HL-60/S4 treated with retinoic acid at 250 ng/mL for 4 days and 3 days (cell line): Measurements from ENCODE around the gene TBC1D7.

Experiments
- in situ Hi-C: fragments of 300-500 bp; cut with MboI; formaldehyde crosslinking; loops from 2 replicates; pipeline ENCODE4 v1.7.0; 2022; ENCODE audit warnings: low sequenced_read_pairs

TBC1D7 gene

DNA sequence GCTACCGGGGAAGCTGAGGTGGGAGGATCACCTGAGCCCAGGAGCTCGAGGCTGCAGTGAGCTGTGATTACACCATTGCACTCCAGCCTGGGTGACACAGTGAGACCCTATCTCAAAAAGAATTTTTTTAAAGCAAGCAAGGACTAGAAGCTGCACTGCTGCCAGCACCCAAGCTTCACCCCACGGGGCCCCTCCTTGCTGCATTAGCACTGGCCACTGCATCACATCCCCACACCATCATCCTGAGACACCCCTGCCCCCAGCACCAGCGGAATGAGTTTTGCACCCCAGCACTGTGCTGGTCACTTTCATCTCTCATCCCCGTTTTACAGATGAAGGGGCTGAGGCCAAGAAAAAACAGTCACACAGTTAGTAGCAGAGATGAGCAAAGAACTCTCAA lies 30.9 kb downstream of the TBC1D7 start:
- in situ Hi-C loops = no loop called here

- in situ Hi-C loops = no loop called here
Measured at GRCh38 chr6:13296536-13296997, 31.8 kb downstream of the TBC1D7 start.

GRCh38 chr6:13295576-13295975 lies 32.8 kb downstream of the TBC1D7 start:
- in situ Hi-C loops = no loop called here

DNA sequence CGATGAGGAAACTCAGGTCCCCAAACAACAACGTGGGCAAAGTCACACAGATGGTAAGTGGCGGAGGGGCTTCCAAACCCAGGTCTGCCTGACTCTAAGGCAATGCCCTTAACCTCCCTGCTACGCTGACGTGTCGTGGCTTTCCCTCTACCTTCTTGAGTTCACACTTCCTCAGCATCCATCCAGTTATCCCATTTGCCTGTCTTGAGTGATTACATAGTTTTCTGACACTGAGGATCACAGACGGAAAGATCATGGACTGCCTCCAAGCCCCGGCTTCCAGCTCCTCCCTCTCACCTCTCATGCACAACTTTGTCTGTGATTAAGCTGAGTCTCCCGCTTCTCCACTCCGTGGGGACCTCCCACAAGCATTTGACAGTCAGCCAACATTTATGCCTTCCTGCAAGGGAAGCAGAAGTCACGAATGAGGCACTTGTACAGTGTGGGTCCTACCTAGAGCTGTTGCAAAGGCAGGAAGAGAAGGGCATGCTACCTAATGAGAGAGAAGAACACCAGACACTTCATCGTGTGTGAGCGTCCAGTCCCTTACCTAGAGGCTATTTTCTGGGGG lies 33.8 kb downstream of the TBC1D7 start:
- in situ Hi-C loops = no loop called here

DNA sequence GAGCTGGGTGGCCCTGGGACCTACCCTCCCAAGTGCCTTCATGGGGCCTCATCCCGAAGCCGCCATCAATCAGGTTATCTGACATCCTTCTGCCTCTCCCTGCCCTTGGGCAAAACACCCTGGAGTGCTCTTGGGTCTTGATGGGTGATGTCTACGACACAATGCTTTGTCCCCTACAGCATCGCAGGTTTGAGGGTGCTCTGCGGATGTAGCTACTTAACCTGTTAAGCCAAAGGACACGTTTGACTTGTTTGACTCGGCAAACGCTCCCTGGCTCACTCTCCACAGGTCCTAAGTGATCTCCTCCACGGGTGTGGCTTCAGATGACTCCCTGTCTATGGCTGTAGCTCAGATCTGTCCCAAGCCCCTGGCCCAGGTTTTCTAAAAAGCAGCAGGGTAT lies 35.6 kb downstream of the TBC1D7 start:
- in situ Hi-C loops = no loop called here

GRCh38 chr6:13290335-13290734 lies 38.0 kb downstream of the TBC1D7 start:
- in situ Hi-C loops = no loop called here

DNA sequence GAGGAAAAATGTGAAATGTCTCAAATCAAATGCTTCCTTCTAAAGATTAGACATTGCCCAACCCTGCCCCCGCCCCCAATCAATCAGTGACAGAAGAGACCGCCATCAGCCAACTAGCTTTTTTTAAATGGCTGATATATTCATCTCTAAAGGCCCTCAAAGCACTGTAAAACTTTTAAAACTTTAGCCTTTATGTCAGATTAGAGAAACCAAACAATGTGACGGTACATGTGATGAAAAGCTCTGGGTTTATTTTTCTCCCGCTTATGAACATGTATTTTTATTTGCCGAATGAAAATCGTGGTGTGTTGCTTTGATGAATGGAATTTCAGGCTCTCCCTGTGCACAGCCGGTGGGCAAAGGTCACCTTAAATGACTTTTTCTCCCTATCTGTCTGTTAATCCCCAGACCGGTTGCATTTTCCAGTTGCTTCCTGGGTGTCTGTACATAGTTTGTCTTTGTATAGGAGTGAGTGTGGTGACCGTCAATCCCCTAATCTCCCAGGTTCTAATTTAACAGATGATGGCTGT lies 38.5 kb downstream of the TBC1D7 start:
- in situ Hi-C loops = no loop called here

GRCh38 chr6:13288969-13289391 lies 39.4 kb downstream of the TBC1D7 start:
- in situ Hi-C loops = no loop called here

- in situ Hi-C loops = no loop called here
Measured at GRCh38 chr6:13288481-13288880, 39.9 kb downstream of the TBC1D7 start.

DNA sequence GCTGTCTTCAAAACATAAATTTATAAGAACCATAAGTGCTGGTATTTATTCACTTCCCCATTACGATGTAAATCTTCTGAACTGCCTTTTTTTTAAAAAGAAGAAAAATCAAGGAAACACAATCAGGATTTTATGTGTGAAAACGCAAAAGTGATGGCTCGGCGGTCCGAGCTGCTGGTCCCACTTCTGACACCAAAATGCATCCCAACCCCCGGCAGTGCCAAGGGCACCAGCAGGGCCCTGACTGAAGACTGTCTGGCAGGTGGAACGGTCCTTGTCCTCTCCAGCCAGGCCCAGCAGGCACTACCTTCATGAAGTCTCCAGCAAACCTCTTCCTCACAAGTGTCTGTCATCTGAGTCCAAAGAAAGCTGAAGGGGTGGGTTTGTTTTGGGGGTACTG lies 41.2 kb downstream of the TBC1D7 start:
- in situ Hi-C loops = no loop called here

GRCh38 chr6:13286181-13286580 lies 42.2 kb downstream of the TBC1D7 start:
- in situ Hi-C loops = no loop called here

GRCh38 chr6:13285705-13286104 lies 42.6 kb downstream of the TBC1D7 start:
- in situ Hi-C loops = no loop called here

DNA sequence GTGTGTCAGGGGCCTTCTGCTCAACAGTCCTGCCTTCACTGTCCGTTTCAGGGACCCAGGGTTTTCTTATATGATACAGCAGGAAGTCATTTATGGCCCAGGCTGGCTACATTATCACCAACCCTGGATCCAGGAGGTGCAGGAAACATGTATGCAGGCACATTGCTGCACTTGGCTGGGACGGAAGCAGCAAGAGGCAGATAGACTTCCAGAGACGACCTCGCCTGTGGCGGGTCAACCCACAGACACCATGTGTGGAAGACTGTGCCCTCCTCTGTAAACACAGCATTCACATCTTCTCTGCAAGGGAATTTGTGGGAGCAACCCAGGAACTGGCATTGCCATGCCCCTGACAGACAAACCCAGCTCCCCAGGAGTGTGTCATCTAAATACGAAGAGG lies 43.7 kb downstream of the TBC1D7 start:
- in situ Hi-C loops = no loop called here

- in situ Hi-C loops = no loop called here
Measured at GRCh38 chr6:13283331-13283730, 45.0 kb downstream of the TBC1D7 start.

GRCh38 chr6:13282393-13283069 lies 45.8 kb downstream of the TBC1D7 start:
- in situ Hi-C loops = no loop called here

DNA sequence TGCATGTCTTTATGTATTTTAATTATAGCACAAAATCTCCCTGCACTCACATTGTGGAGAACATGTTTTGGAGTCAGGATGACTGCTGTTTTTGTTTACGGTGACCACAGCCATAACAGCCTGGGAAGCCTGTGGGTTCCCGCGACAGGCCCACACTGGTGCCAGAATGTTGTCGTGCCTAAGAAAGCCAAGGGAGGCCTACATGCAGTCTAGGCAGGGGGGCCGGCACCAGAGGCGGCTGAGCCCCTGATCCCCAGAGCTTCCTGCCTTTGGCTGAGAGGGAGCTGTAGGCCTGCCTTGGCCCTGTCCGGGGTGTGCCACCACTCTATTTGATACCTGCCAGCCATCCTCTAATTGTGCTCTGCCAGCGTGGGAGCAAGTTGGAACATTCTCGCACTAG lies 46.7 kb downstream of the TBC1D7 start:
- in situ Hi-C loops = no loop called here

DNA sequence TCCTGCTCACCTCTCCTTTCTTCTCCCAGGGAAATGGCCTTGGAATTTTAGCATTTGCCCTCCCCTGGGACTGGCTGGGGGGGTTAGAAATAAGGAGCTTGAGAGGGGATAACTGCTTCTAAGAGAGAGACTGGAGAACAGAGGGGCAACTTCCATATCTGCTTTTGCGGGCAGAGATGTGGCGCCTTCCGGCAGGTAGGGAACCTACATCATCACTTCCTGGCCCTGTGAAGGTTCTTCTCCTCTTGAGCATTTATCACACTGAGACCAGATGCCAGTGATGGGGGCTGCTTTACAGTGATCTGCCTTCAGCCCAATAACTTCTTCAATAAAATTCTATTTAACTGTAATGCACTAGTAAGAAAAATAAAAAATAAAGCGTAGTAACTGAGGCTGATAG lies 48.1 kb downstream of the TBC1D7 start:
- in situ Hi-C loops = no loop called here

GRCh38 chr6:13278991-13279390 lies 49.3 kb downstream of the TBC1D7 start:
- in situ Hi-C loops = no loop called here

- in situ Hi-C loops = no loop called here
Measured at GRCh38 chr6:13278164-13278563, 50.2 kb downstream of the TBC1D7 start.

DNA sequence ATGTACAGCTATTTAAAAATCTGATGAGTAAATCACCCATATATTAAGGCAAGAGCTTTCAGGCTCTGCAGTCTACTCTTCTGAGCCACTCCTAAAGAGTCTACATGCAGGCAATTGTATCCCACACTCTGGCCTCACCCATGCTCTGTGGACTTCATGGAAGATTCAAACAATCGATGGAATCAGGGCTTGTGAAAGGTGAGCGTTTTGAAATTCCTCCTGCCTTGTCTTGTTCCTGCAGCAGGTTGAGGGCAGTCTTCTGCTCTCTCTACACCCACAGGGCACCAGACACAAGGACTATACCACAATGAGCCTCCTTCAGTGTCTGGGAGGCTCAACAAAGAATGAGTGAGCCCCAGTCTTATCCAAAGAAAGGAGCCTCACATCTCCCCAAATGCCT lies 51.1 kb downstream of the TBC1D7 start:
- in situ Hi-C loops = no loop called here

- in situ Hi-C loops = no loop called here
Measured at GRCh38 chr6:13275435-13275989, 52.8 kb downstream of the TBC1D7 start.

DNA sequence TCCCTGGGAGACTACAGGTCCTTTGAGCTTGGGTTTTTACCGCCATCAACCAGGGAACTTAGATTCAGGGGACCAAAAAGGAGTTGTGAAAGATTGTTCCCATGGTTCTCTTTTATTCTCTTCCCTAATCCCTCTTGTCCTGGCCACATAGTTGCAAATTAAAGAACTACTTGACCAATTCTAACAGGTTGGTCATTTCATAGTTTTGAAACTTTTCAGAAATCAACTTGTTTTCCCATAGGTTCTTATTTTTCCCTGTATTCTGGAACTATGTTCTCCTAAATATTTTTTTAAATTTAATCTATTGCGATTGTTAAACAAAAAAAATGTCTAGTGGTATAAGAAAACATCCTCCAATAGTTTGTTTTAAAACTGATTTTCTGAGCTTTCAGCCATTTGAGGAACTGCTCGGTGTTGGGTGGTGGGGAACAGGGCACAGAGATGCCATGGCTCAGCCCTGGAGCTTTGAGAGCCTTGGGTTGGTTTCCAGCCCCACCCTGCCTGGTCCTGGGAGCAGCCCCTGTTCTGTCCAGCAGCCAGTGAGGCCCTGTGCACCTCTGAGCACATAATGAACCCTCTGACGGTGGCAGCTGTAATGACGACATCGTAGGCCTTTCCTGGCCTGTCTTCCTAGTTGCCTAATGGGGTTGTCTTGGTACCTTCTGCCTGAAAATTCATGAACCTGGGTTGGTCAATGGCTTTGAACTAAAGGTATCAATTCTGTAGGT lies 53.5 kb downstream of the TBC1D7 start:
- in situ Hi-C loops = no loop called here
